ENCODE results near the gene HTR7. TPM values are rescaled to one million over a fixed set of nuclear protein-coding genes. Genes with fewer than 3 reads are reported as not detected.
A peak's percentile ranks its signal among the peaks of the same experiment; 100 is the strongest.

HTR7 gene
- total and polyA plus RNA-seq, 7 donors = 0.31 to 1.4 (median 0.75) TPM; not detected in 1

- intact Hi-C loops (cut with DNase I) = loop anchor here (5.0 kb wide), 2 partner anchors 120 to 1080 kb away; no protein-coding TSS in a partner anchor
- Histone ChIP-seq H3K4me1 (peaks cover 0 to 16% (median 14%) of the 10 kb centered on the region in 4 donors), H3K27ac (peak within 1 kb of the TSS; percentile 66 to 78 (median 70)), H3K36me3 (peaks cover 0 to 21% (median 6%) of the 10 kb centered on the region in 4 donors), H3K27me3 (no peaks in the 10 kb centered on the region), H3K9me3 (peaks cover 0 to 4% (median 0%) of the 10 kb centered on the region in 4 donors), H3K4me3 (peak within 1 kb of the TSS; percentile 66 to 74 (median 72))
- TF ChIP-seq POLR2A (IDR thresholded peaks at IDR 0.05) = peak in 1 of 2 donors; percentile 25
- TF ChIP-seq POLR2AphosphoS5 (IDR thresholded peaks at IDR 0.05) = peak; percentile 47 to 77 (median 70)
- no peak for TF ChIP-seq EP300 (IDR thresholded peaks at IDR 0.05)
- TF ChIP-seq CTCF (IDR thresholded peaks at IDR 0.05) = no peak
- 0% methylated on average over 43 of the region's 43 CpGs for WGBS, 2 donors
- peak; percentile 89 for DNase-seq
Measured at GRCh38 chr10:90871766-90872647, 14.2 kb upstream of the HTR7 start, which contains the start of gene RPP30. Gene RPP30 (plus strand): TSS chr10:90871974. CDS start chr10:90871987, 13 bp downstream.

- H3K9me3 ChIP-seq = peaks cover 0 to 4% (median 0%) of the 10 kb centered on the region in 4 donors
- no peak for DNase-seq
- H3K4me1 ChIP-seq = peaks cover 0 to 16% (median 14%) of the 10 kb centered on the region in 4 donors
- 2 to 4% methylated on average over 14 of the region's 14 CpGs for WGBS, 2 donors
- peak overlapping the region; percentile 66 to 78 (median 70) for H3K27ac ChIP-seq
- H3K36me3 ChIP-seq = peaks cover 0 to 14% (median 2%) of the 10 kb centered on the region in 4 donors
- intact Hi-C loops (cut with DNase I) = loop anchor here (5.0 kb wide), 2 partner anchors 119 to 1079 kb away; no protein-coding TSS in a partner anchor
- peak overlapping the region; percentile 66 to 74 (median 72) for H3K4me3 ChIP-seq
- no peaks in the 10 kb centered on the region for H3K27me3 ChIP-seq
- TF ChIP-seq CTCF (IDR thresholded peaks at IDR 0.05) (peak in 3 of 4 experiments; percentile 5 to 44 (median 19)), POLR2AphosphoS5 (IDR thresholded peaks at IDR 0.05) (no peak)
Measured at GRCh38 chr10:90871279-90871765, 13.5 kb upstream of the HTR7 start.

GRCh38 chr10:90866050-90866598, 8.3 kb upstream of the HTR7 start:
- no peak for TF ChIP-seq CTCF (IDR thresholded peaks at IDR 0.05)
- no peak for TF ChIP-seq POLR2AphosphoS5 (IDR thresholded peaks at IDR 0.05)
- no peak for TF ChIP-seq EP300 (IDR thresholded peaks at IDR 0.05)
- no peak for TF ChIP-seq POLR2A (IDR thresholded peaks at IDR 0.05)
- WGBS, 2 donors = 89 to 93% methylated on average over 4 of the region's 4 CpGs
- intact Hi-C loops (cut with DNase I) = no loop called here
- no peak for DNase-seq
- H3K4me3 ChIP-seq = no peak overlapping the region
- no peak overlapping the region for H3K27ac ChIP-seq
- peaks cover 0 to 4% (median 0%) of the 10 kb centered on the region in 4 donors for H3K9me3 ChIP-seq
- H3K36me3 ChIP-seq = no peaks in the 10 kb centered on the region
- peaks cover 0 to 6% (median 0%) of the 10 kb centered on the region in 3 donors for H3K27me3 ChIP-seq
- no peaks in the 10 kb centered on the region for H3K4me1 ChIP-seq

GRCh38 chr10:90865401-90865800, 7.6 kb upstream of the HTR7 start:
- Histone ChIP-seq H3K9me3 (peaks cover 0 to 4% (median 0%) of the 10 kb centered on the region in 4 donors), H3K36me3 (no peaks in the 10 kb centered on the region), H3K4me1 (no peaks in the 10 kb centered on the region), H3K27me3 (peaks cover 0 to 6% (median 0%) of the 10 kb centered on the region in 3 donors), H3K4me3 (no peak overlapping the region), H3K27ac (no peak overlapping the region)
- TF ChIP-seq POLR2A (IDR thresholded peaks at IDR 0.05) = no peak
- TF ChIP-seq POLR2AphosphoS5 (IDR thresholded peaks at IDR 0.05) = no peak
- no peak for TF ChIP-seq EP300 (IDR thresholded peaks at IDR 0.05)
- no peak for TF ChIP-seq CTCF (IDR thresholded peaks at IDR 0.05)
- no peak for DNase-seq
- WGBS, 2 donors = 36 to 43% methylated on average over 3 of the region's 3 CpGs
- intact Hi-C loops (cut with DNase I) = no loop called here
